ENCODE measurements around the gene HNF1B.

HNF1B gene

GRCh38 chr17:37759014-37759637, 14.3 kb upstream of the HNF1B start:
- no peak for ATAC-seq

GRCh38 chr17:37756051-37756450, 11.2 kb upstream of the HNF1B start:
- ATAC-seq = no peak
- no peak for TF ChIP-seq BACH2 (CRISPR knock-in tag; IDR thresholded peaks at IDR 0.05; ENCODE audit: borderline replicate concordance)
- no peak for TF ChIP-seq ARNTL (CRISPR knock-in tag; IDR thresholded peaks at IDR 0.05; ENCODE audit: borderline replicate concordance, low read depth)
- no peak for TF ChIP-seq OSR1 (CRISPR knock-in tag; IDR thresholded peaks at IDR 0.05)
- no peak for TF ChIP-seq CSRNP3 (CRISPR knock-in tag; IDR thresholded peaks at IDR 0.05)
- TF ChIP-seq PPARA (CRISPR knock-in tag; IDR thresholded peaks at IDR 0.05; ENCODE audit: borderline replicate concordance) = no peak
- TF ChIP-seq ISL1 (CRISPR knock-in tag; IDR thresholded peaks at IDR 0.05) = no peak
- TF ChIP-seq RARB (CRISPR knock-in tag; IDR thresholded peaks at IDR 0.05) = no peak
- no peak for TF ChIP-seq POU6F1 (CRISPR knock-in tag; IDR thresholded peaks at IDR 0.05; ENCODE audit: borderline replicate concordance, low read depth)
- no peak for TF ChIP-seq ZFP30 (CRISPR knock-in tag; IDR thresholded peaks at IDR 0.05)
- no peak for TF ChIP-seq TSHZ2 (CRISPR knock-in tag; IDR thresholded peaks at IDR 0.05)
- TF ChIP-seq CSDC2 (CRISPR knock-in tag; IDR thresholded peaks at IDR 0.05) = no peak
- TF ChIP-seq ZC3H10 (CRISPR knock-in tag; IDR thresholded peaks at IDR 0.05) = no peak
- no peak for TF ChIP-seq TCF4 (CRISPR knock-in tag; IDR thresholded peaks at IDR 0.05; ENCODE audit: borderline replicate concordance)
- TF ChIP-seq ZNF70 (CRISPR knock-in tag; IDR thresholded peaks at IDR 0.05) = no peak
- TF ChIP-seq ZNF8 (CRISPR knock-in tag; IDR thresholded peaks at IDR 0.05) = no peak
- TF ChIP-seq ZFP3 (CRISPR knock-in tag; IDR thresholded peaks at IDR 0.05) = no peak
- no peak for TF ChIP-seq PATZ1 (CRISPR knock-in tag; IDR thresholded peaks at IDR 0.05; ENCODE audit: borderline replicate concordance)
- TF ChIP-seq TOX (CRISPR knock-in tag; IDR thresholded peaks at IDR 0.05; ENCODE audit: borderline replicate concordance) = no peak
- no peak for TF ChIP-seq CREB5 (CRISPR knock-in tag; IDR thresholded peaks at IDR 0.05; ENCODE audit: low read depth)
- no peak for TF ChIP-seq ZNF565 (CRISPR knock-in tag; conservative IDR thresholded peaks at IDR 0.05; ENCODE audit: low read depth)

More at GRCh38 chr17:37759014-37759637, 14.3 kb upstream of the HNF1B start:
- TF ChIP-seq ZNF70 (CRISPR knock-in tag; IDR thresholded peaks at IDR 0.05) (no peak), ZC3H10 (CRISPR knock-in tag; IDR thresholded peaks at IDR 0.05) (no peak), ZNF8 (CRISPR knock-in tag; IDR thresholded peaks at IDR 0.05) (no peak), OSR1 (CRISPR knock-in tag; IDR thresholded peaks at IDR 0.05) (no peak), PPARA (CRISPR knock-in tag; IDR thresholded peaks at IDR 0.05; ENCODE audit: borderline replicate concordance) (no peak), SNAI2 (CRISPR knock-in tag; IDR thresholded peaks at IDR 0.05) (no peak), BACH2 (CRISPR knock-in tag; IDR thresholded peaks at IDR 0.05; ENCODE audit: borderline replicate concordance) (no peak)

- no peak for ATAC-seq
- TF ChIP-seq OSR1 (CRISPR knock-in tag; IDR thresholded peaks at IDR 0.05) = no peak
- TF ChIP-seq POU6F1 (CRISPR knock-in tag; IDR thresholded peaks at IDR 0.05; ENCODE audit: borderline replicate concordance, low read depth) = no peak
- no peak for TF ChIP-seq RARB (CRISPR knock-in tag; IDR thresholded peaks at IDR 0.05)
Observed at GRCh38 chr17:37755455-37755854, 10.6 kb upstream of the HNF1B start.

Data from SK-N-SH treated with all-trans-retinoic acid at 6 μM for 48 hours (cell line).